Activated T-cell treated with anti-CD3 and anti-CD28 coated beads for 48 hours (primary cell): Measurements from ENCODE around the gene TMEM219.
"Not testable (repeated sequence)": the region's sequence is repeated elsewhere in the genome, so short reads cannot be mapped to it uniquely, and the experiment has no call there.

ENCODE experiments used
- DNase-seq: peaks from one replicate; pipeline ENCODE4 v3.0.0-alpha.2; 2020; ENCODE audit warnings: low read depth

The TMEM219 gene

GRCh38 chr16:30011714-30012504 lies 50.0 kb downstream of the TMEM219 start:
- no peak for DNase-seq

- not testable (repeated sequence) for DNase-seq
Measured at GRCh38 chr16:30012598-30012997, 50.7 kb downstream of the TMEM219 start.

GRCh38 chr16:30015450-30015849 lies 53.6 kb downstream of the TMEM219 start:
- DNase-seq = not testable (repeated sequence)

- no peak for DNase-seq
Measured at GRCh38 chr16:30016555-30017276, 54.8 kb downstream of the TMEM219 start.

- no peak for DNase-seq
Measured at GRCh38 chr16:30017277-30017656, 55.4 kb downstream of the TMEM219 start.

- not testable (repeated sequence) for DNase-seq
Measured at GRCh38 chr16:30017937-30018336, 56.1 kb downstream of the TMEM219 start.

GRCh38 chr16:30018731-30019158 lies 56.9 kb downstream of the TMEM219 start:
- no peak for DNase-seq
